Skeletal muscle tissue (tissue), 4 donors: ENCODE results near the gene EIF5AL1. TPM values are rescaled to one million over a fixed set of nuclear protein-coding genes. Genes with fewer than 3 reads are reported as not detected.
"Not testable (repeated sequence)": the region's sequence is repeated elsewhere in the genome, so short reads cannot be mapped to it uniquely, and the experiment has no call there.

Experiments used
- H3K27ac ChIP-seq: one replicate; pipeline ENCODE4 v1.7.0; 2013; ENCODE audit warnings: mild to moderate bottlenecking, low read depth, low read length, inconsistent platforms
- H3K27me3 ChIP-seq, 3 donors: one replicate each; pipeline ENCODE4 v1.7.0; 2013; ENCODE audit warnings: low read length in 3 of 3; ENCODE audit not compliant: control insufficient read depth in 3 of 3, insufficient read depth in 3 of 3
- H3K36me3 ChIP-seq, 3 donors: one replicate each; pipeline ENCODE4 v1.7.0; 2013; ENCODE audit warnings: low read length in 3 of 3; ENCODE audit not compliant: control insufficient read depth in 3 of 3, insufficient read depth in 3 of 3
- H3K4me1 ChIP-seq, 3 donors: one replicate each; pipeline ENCODE4 v1.7.0; 2013; ENCODE audit warnings: low read length in 3 of 3, mild to moderate bottlenecking in 3 of 3; ENCODE audit not compliant: control insufficient read depth in 3 of 3, insufficient read depth in 3 of 3
- H3K4me3 ChIP-seq, 3 donors: one replicate each; pipeline ENCODE4 v1.7.0; 2013; ENCODE audit warnings: low read length in 3 of 3
- H3K9ac ChIP-seq, 3 donors: one replicate each; pipeline ENCODE4 v1.7.0; 2013; ENCODE audit warnings: low read length in 3 of 3, mild to moderate bottlenecking in 3 of 3, moderate library complexity in 2 of 3, low read depth in 1 of 3
- H3K9me3 ChIP-seq, 3 donors: one replicate each; pipeline ENCODE4 v1.7.0; 2013; ENCODE audit warnings: low read length in 3 of 3; ENCODE audit not compliant: control insufficient read depth in 3 of 3
- total RNA-seq: library from RNA; depleted of rRNA; stranded (reverse); fragments of >200 nt; gene quantifications from one replicate; pipeline ENCODE4 v1.2.3, GENCODE V29; 2014
- donor health status: Osteomylitis.

EIF5AL1 gene
- total RNA-seq, 1 donor from 2014 or later, result under 0.01 TPM

DNA sequence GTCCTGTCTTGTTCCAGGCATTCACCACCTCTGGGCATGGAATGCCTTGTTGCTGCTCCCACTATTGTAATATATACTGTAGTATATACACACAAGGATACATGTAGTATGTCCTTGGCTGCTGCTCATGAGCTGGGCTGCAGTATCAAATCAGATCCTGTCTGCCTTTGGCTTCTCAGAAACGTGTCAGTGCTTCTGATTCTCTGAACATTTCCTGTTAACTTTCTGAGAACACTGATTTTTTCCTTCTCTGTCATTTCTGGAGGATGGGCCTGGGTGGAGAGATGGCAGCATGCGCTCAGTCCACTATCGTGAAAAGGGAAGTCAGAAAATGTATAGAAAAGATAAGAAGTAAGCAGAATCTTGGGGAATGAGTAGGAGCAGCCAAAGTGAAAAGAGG, 35.6 kb downstream of the EIF5AL1 start:
- Histone ChIP-seq H3K36me3 (no peaks in the 10 kb centered on the region), H3K27ac (no peak overlapping the region)

DNA sequence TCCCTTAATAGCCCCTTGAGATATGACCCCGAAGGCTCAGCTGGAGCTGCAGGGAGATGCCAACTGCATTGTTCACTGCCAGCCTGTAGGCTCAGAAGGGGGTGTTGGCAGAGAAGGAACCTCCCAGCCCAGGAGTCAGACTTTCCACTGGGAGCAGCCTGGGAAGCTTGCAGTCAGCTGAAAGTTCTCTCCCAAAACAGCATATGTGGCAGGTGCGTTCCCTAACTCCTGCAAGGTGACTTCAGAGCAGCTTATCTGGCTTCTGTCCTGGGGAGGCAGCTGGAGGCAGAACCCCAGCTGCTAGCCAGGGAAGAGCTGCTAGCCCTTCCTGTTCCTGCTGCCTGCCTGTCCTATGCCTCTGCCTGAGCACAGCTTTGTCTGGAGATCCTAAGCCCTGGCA, 39.8 kb downstream of the EIF5AL1 start:
- Histone ChIP-seq H3K27ac (no peak overlapping the region), H3K4me1 (peaks cover 0 to 7% (median 0%) of the 10 kb centered on the region in 3 donors), H3K36me3 (no peaks in the 10 kb centered on the region), H3K9me3 (no peaks in the 10 kb centered on the region), H3K4me3 (no peak overlapping the region), H3K27me3 (peaks cover 0 to 7% (median 0%) of the 10 kb centered on the region in 3 donors), H3K9ac (no peak overlapping the region)

More for the DNA sequence above, 35.6 kb downstream of the EIF5AL1 start:
- Histone ChIP-seq H3K27me3 (peaks cover 0 to 7% (median 0%) of the 10 kb centered on the region in 3 donors), H3K9ac (no peak overlapping the region), H3K4me3 (no peak overlapping the region), H3K9me3 (no peaks in the 10 kb centered on the region), H3K4me1 (peaks cover 0 to 7% (median 0%) of the 10 kb centered on the region in 3 donors)

DNA sequence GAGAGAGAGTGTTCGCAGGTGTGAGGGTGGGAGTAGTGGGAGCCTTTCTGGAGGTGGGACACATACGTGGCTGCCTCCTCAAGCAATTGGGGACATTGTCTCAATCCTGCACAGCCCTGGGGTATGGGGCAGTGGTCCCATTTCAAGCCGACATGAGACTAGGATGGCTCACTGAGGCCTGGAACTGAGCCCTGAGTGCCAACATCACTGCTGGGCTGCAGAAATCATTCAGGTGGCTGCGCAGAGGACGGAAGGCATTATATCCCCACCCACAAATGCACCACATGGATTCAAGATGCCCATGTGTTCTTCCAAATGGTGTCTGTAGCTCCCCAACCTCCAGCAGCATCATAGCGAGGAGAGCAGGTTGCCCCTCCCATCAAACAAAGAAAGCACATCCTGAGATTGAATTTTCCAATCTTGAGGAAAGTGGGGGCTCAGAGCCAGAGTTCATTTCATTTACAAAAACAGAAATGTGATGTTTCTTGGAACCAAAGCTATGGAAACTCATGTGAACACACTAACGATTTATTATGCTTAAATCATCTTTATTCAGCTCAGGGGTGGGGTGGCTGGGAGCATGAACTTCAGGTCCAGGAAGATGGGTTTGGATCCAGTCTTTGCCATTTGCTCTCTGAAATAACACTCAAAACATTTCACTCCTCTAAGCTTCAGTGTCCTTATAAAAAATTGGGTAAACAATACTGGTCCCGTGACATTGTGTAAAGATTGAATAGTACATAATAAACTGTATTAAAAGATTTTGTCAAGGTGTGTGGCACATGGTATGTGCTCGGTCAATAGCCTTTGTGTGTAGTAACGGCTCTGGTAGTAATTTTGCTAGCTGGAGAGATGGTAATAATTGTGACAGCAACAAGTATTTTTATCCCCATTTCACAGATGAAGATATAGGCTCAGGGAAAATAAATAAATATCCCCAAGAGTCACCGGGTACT, 43.3 kb downstream of the EIF5AL1 start:
- Histone ChIP-seq H3K9me3 (no peaks in the 10 kb centered on the region), H3K9ac (no peak overlapping the region), H3K27me3 (peaks cover 0 to 10% (median 0%) of the 10 kb centered on the region in 3 donors), H3K36me3 (no peaks in the 10 kb centered on the region), H3K4me3 (no peak overlapping the region), H3K4me1 (peaks cover 0 to 7% (median 0%) of the 10 kb centered on the region in 3 donors), H3K27ac (no peak overlapping the region)

DNA sequence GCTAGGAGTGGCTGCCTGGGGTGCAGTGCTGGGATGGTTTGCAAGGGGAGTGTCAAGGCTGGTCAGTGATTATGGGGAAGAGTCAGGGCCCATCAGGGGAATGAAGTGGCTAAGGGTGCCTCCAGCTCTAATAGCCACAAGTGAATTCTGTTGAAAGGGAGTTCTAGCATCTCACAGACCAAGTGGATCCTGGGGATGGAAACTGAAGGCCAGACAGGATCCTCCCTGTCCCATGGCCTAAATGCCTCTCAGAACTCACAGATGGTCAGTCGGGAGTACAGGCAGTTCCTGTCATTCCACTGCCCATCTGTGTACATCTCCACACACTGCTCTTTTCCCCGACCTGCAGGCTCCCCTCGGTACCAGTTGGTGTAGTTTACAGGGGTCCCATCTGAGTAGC, 44.6 kb downstream of the EIF5AL1 start:
- not testable (repeated sequence) for H3K4me1 ChIP-seq, H3K4me3 ChIP-seq, H3K9ac ChIP-seq, H3K36me3 ChIP-seq, H3K27ac ChIP-seq, H3K9me3 ChIP-seq
- H3K27me3 ChIP-seq, result peaks cover 3 to 11% (median 3%) of the 10 kb centered on the region in 3 donors

DNA sequence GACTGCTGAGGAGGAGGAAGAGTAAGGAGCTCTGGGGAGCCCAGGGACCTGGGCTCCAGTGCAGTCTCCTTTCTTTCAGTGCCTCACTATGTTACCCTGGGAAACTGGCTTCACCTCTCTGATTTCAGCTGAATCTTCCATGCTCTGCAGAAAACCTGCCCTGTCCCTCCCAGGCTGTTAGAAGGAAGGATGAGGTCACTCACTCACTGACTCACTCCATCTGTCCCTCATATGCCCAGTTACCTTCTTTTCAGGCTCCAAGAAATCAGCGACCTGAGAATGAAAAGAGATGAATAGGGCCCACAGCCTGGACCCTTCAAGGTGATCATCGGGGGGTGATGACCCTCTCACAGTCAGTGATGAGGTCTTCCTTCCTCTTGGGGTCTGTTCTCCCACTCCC, 47.4 kb downstream of the EIF5AL1 start:
- Histone ChIP-seq H3K27me3 (peaks cover 9 to 15% (median 13%) of the 10 kb centered on the region in 3 donors), H3K4me3 (no peak overlapping the region), H3K36me3 (no peaks in the 10 kb centered on the region), H3K27ac (no peak overlapping the region), H3K9me3 (no peaks in the 10 kb centered on the region), H3K4me1 (peaks cover 2 to 9% (median 4%) of the 10 kb centered on the region in 3 donors), H3K9ac (no peak overlapping the region)

DNA sequence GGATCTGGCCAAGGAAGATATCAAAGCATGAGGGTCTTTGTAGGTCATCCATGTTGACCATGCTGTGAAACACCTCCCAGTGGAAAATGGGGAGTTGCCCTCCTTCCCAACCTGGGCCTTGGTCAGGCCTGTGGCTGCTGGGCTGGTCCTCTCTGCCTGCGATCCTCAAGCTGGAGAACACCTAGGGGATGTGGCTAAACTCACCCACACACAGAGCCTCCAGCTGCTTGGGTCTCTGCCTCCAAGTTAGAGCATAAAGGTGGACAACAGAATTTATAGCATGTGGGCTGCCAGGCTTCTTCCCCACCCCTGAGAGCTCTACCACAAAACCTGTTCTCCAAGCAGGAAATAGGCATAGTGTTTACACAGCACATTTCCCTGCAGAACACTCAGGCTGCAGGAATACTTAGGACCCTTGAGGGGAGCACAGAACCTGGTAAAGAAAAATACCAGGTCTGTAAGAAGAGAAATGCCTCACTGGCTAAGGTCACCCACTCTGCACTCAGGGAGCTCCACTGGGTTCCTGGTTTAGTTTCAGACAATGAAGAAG, 47.9 kb downstream of the EIF5AL1 start, which contains the start of gene SFTPA2:
TSS of gene SFTPA2 (minus strand) at position 248 of the 550 bp plus-strand sequence. CDS start 924 bp downstream, outside the sequence.
- H3K4me1 ChIP-seq, result peaks cover 2 to 9% (median 4%) of the 10 kb centered on the region in 3 donors
- H3K27me3 ChIP-seq, result peaks cover 9 to 15% (median 13%) of the 10 kb centered on the region in 3 donors
- no peaks in the 10 kb centered on the region for H3K36me3 ChIP-seq
- H3K27ac ChIP-seq, result no peak within 1 kb of the TSS
- H3K9ac ChIP-seq, result no peak within 1 kb of the TSS
- no peak within 1 kb of the TSS for H3K4me3 ChIP-seq
- no peaks in the 10 kb centered on the region for H3K9me3 ChIP-seq

DNA sequence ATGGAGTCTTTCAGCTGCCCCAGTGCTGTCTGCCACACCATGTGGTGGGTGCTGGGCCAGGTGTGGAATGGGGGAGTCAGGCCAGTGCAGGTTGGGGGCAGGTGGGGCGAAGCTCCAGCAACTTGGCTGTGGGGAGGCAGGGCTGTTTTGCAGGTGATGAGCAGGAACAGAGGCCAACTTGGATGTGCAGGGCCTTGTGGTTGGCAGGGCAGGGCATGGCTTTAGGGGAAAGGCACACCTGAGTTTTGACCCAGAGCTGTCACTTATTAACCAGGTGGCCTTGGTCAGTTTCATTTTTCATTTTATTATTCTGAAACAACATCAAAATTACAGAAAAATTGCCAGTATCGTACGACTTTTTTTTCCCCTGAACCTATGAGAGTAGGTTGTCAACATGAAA, 48.9 kb downstream of the EIF5AL1 start:
- H3K27me3 ChIP-seq, result peaks cover 9 to 15% (median 13%) of the 10 kb centered on the region in 3 donors
- no peak overlapping the region for H3K9ac ChIP-seq
- no peak overlapping the region for H3K4me3 ChIP-seq
- no peaks in the 10 kb centered on the region for H3K9me3 ChIP-seq
- no peak overlapping the region for H3K27ac ChIP-seq
- peaks cover 2 to 9% (median 4%) of the 10 kb centered on the region in 3 donors for H3K4me1 ChIP-seq
- H3K36me3 ChIP-seq, result no peaks in the 10 kb centered on the region

DNA sequence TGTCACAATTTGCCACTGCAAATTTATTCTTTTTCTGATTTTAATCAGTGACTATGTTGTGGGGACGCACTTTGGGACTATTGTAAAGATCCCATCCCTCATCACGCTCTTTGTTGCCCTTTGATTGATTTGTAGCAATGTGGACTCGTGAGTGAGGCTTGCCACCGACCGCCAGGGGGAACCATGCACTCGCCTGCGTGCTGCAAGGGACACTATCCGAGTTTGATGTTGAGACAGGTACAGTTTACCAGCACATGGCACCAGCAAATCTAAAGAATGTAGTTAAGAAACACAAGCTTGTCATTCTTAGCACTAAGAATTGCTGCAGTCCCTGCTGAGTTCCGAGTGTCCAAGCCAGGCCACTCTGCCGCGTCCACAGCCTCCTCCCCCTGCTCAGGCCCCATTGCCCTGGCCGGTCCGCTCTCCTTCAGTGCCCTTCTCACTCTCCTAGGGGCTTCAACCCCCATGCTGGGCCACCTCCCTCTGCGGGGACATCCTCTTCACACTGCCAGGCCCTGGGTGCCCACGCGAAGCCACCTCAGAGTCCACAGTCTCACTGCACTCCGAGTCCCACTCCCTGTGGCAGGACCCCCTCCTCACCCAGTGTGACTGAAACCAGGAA, 49.9 kb downstream of the EIF5AL1 start:
- Histone ChIP-seq H3K27ac (no peak overlapping the region), H3K9me3 (no peaks in the 10 kb centered on the region), H3K36me3 (no peaks in the 10 kb centered on the region), H3K4me3 (peak overlapping the region in 1 of 3 donors; percentile 41), H3K4me1 (peaks cover 2 to 9% (median 4%) of the 10 kb centered on the region in 3 donors), H3K27me3 (peaks cover 9 to 15% (median 13%) of the 10 kb centered on the region in 3 donors), H3K9ac (no peak overlapping the region)

DNA sequence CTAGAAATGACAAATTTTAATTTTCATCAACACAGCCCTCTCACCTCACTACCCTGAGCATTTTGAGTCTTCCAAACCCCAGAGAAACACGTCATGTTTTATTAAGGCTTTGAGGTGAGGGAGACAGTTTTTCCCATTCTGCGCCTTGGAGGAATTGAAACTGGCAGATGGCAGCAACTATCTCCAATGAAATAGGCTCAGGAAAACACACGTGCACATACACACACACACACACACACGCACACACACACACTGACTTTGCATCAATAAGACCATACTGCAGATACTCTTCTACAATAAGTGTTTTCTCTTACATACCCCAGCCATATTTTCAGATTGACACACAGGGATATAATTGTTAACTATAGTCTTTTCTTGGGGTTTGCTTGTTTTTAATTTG, 51.1 kb downstream of the EIF5AL1 start:
- Histone ChIP-seq H3K27ac (no peak overlapping the region), H3K4me1 (peaks cover 2 to 9% (median 4%) of the 10 kb centered on the region in 3 donors), H3K9me3 (no peaks in the 10 kb centered on the region), H3K36me3 (no peaks in the 10 kb centered on the region), H3K27me3 (peaks cover 9 to 15% (median 13%) of the 10 kb centered on the region in 3 donors), H3K9ac (no peak overlapping the region), H3K4me3 (no peak overlapping the region)
